Putamen (tissue), 1 donor: ENCODE measurements around the gene PLXNB2.

Source experiments
- DNase-seq: peaks from one replicate; pipeline ENCODE4 v3.0.0-alpha.2; 2016; ENCODE audit warnings: low spot score

Gene PLXNB2

GRCh38 chr22:50264946-50265669, 42.3 kb downstream of the PLXNB2 start:
- DNase-seq = no peak

GRCh38 chr22:50264104-50264745, 43.2 kb downstream of the PLXNB2 start:
- DNase-seq = peak; percentile 60

GRCh38 chr22:50262973-50263617, 44.4 kb downstream of the PLXNB2 start:
- no peak for DNase-seq

- no peak for DNase-seq
Observed at GRCh38 chr22:50262460-50262911, 45.0 kb downstream of the PLXNB2 start.

- DNase-seq = no peak
Observed at GRCh38 chr22:50261615-50262459, 45.6 kb downstream of the PLXNB2 start, which contains the start of gene MAPK12. Gene MAPK12, minus strand, starts transcription at chr22:50261683. Its CDS starts 174 bp downstream, at chr22:50261509.

- no peak for DNase-seq
Observed at GRCh38 chr22:50260801-50261614, 46.4 kb downstream of the PLXNB2 start.

GRCh38 chr22:50260434-50260800, 47.0 kb downstream of the PLXNB2 start:
- DNase-seq = no peak

GRCh38 chr22:50259302-50259701, 48.1 kb downstream of the PLXNB2 start:
- no peak for DNase-seq

GRCh38 chr22:50258361-50259292, 48.8 kb downstream of the PLXNB2 start:
- DNase-seq = no peak

GRCh38 chr22:50257451-50258360, 49.7 kb downstream of the PLXNB2 start:
- DNase-seq = no peak

- DNase-seq = no peak
Observed at GRCh38 chr22:50257041-50257440, 50.4 kb downstream of the PLXNB2 start.

GRCh38 chr22:50256258-50256862, 51.1 kb downstream of the PLXNB2 start:
- DNase-seq = no peak

GRCh38 chr22:50255607-50256006, 51.8 kb downstream of the PLXNB2 start:
- no peak for DNase-seq

- no peak for DNase-seq
Observed at GRCh38 chr22:50255099-50255498, 52.3 kb downstream of the PLXNB2 start.

GRCh38 chr22:50253941-50254340, 53.5 kb downstream of the PLXNB2 start:
- no peak for DNase-seq

GRCh38 chr22:50253046-50253915, 54.2 kb downstream of the PLXNB2 start:
- DNase-seq = no peak
